Measurements from ENCODE around the gene CHI3L1. TPM values are rescaled to one million over a fixed set of nuclear protein-coding genes. Genes with fewer than 3 reads are reported as not detected.

The CHI3L1 gene
- total RNA-seq, 1 experiment from 2014 or later, result not detected

DNA sequence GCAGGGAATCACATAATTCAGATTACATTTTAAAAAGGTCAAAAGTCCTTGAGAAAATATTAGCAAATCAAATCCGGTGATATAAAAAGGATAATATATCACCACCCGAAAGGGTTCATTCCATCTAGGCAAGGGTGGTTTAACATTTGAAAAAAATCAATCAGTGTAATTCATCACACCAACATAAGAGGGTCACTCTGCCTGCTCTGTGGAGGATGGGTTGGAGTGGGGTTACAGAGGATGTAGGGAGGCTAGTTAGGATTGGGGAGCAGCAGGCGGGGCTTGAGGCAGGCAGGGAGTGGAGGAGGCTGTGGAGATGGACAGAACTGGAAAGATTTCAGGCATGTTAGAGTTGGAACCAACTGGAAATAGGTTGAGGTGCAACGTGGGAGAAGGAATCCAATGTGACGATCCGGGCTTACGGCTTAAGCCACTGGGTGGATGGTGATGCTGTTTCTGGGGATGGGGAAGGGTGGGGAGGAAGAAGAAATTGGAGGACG lies 46.5 kb downstream of the CHI3L1 start:
- no peak overlapping the region for H3K23ac ChIP-seq (ENCODE audit: insufficient read length, low read depth, low read length)
- H3K27ac Mint-ChIP-seq, result no peak overlapping the region
- no peak overlapping the region for H2BK20ac ChIP-seq (ENCODE audit: low read depth, low read length, poor library complexity, severe bottlenecking)
- no peak overlapping the region for H3K18ac ChIP-seq (ENCODE audit: insufficient read length, low read depth, low read length)
- H2BK15ac ChIP-seq (ENCODE audit: low read depth, low read length), result no peak overlapping the region
- H3K9me3 ChIP-seq (ENCODE audit: control insufficient read depth, low read depth, low read length), result no peaks in the 10 kb centered on the region
- no peaks in the 10 kb centered on the region; the same call in 1 of the 2 replicates for H3K27me3 Mint-ChIP-seq (ENCODE audit: low read depth)
- H2BK5ac ChIP-seq (ENCODE audit: insufficient read length, low read length), result no peak overlapping the region
- 0 out of 2 replicates have a peak, but pooled peaks cover 4% of the 10 kb centered on the region for H3K4me1 ChIP-seq (ENCODE audit: insufficient read depth, low read length)
- H2AFZ ChIP-seq (ENCODE audit: low read length), result no peak overlapping the region
- no peaks in the 10 kb centered on the region for H3K27me3 ChIP-seq (ENCODE audit: insufficient read depth, low read length)
- H2BK120ac ChIP-seq (ENCODE audit: low read depth, low read length, poor library complexity, severe bottlenecking), result no peak overlapping the region
- H3K4me2 ChIP-seq (ENCODE audit: insufficient read depth, insufficient read length, low read length), result no peak overlapping the region
- H3K14ac ChIP-seq (ENCODE audit: insufficient read depth, low read length), result no peak overlapping the region
- H3K4me3 Mint-ChIP-seq, result no peak overlapping the region
- H4K91ac ChIP-seq (ENCODE audit: insufficient read length, low read depth, low read length), result no peak overlapping the region
- H3K56ac ChIP-seq (ENCODE audit: insufficient read length, low read depth, low read length), result no peak overlapping the region
- no peaks in the 10 kb centered on the region for H3K79me1 ChIP-seq (ENCODE audit: insufficient read depth, low read depth, low read length, poor library complexity, severe bottlenecking)
- DNase-seq, result no peak
- H3K27ac ChIP-seq (ENCODE audit: insufficient read length, low read depth, low read length), result no peak overlapping the region
- no peak overlapping the region for H4K8ac ChIP-seq (replicated peaks; ENCODE audit: insufficient read length, low read depth, low read length)
- no peak overlapping the region for H4K5ac ChIP-seq (ENCODE audit: insufficient read length, low read depth, low read length)
- H3K9ac ChIP-seq (ENCODE audit: extremely low read depth, insufficient read length, low read length), result no peak overlapping the region
- H3K36me3 Mint-ChIP-seq (ENCODE audit: insufficient read depth in 1 of 3, low read depth in 3 of 3), result peaks cover 0 to 9% (median 2%) of the 10 kb centered on the region in 3 experiments; a peak in 3 of 7 replicates
- H4K20me1 ChIP-seq (ENCODE audit: control insufficient read depth, insufficient read depth, insufficient read length), result no peaks in the 10 kb centered on the region
- no peak overlapping the region for H3K4ac ChIP-seq (ENCODE audit: low read depth, low read length)
- H3K79me2 ChIP-seq (ENCODE audit: insufficient read depth, low read length), result no peaks in the 10 kb centered on the region
- H3T11ph ChIP-seq (ENCODE audit: low read length), result no peak overlapping the region
- H3K4me1 Mint-ChIP-seq, result peaks cover 19 to 21% of the 10 kb centered on the region in 2 experiments
- no peak overlapping the region for H2AK5ac ChIP-seq (ENCODE audit: insufficient read length, low read length)
- TF ChIP-seq, protein P1, sequence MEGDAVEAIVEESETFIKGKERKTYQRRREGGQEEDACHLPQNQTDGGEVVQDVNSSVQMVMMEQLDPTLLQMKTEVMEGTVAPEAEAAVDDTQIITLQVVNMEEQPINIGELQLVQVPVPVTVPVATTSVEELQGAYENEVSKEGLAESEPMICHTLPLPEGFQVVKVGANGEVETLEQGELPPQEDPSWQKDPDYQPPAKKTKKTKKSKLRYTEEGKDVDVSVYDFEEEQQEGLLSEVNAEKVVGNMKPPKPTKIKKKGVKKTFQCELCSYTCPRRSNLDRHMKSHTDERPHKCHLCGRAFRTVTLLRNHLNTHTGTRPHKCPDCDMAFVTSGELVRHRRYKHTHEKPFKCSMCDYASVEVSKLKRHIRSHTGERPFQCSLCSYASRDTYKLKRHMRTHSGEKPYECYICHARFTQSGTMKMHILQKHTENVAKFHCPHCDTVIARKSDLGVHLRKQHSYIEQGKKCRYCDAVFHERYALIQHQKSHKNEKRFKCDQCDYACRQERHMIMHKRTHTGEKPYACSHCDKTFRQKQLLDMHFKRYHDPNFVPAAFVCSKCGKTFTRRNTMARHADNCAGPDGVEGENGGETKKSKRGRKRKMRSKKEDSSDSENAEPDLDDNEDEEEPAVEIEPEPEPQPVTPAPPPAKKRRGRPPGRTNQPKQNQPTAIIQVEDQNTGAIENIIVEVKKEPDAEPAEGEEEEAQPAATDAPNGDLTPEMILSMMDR (conservative IDR thresholded peaks at IDR 0.05), result no peak
- peaks cover 4 to 8% of the 10 kb centered on the region in 2 experiments; a peak in 3 of 5 replicates for H3K9me3 Mint-ChIP-seq
- no peaks in the 10 kb centered on the region for H3K23me2 ChIP-seq (ENCODE audit: insufficient read length, low read depth, low read length, poor library complexity, severe bottlenecking)
- H2BK12ac ChIP-seq (ENCODE audit: insufficient read length, low read depth, low read length), result no peak overlapping the region
- WGBS (ENCODE audit: extremely low coverage, insufficient read length, low lambda C conversion rate), result no CpG with 5 or more reads among the region's 8 CpGs
